Endothelial cell of umbilical vein (primary cell): ENCODE data around the gene RALGPS1. TPM values are rescaled to one million over a fixed set of nuclear protein-coding genes. Genes with fewer than 3 reads are reported as not detected.

Source experiments
- BruUV-seq: library from RNA; stranded (reverse); fragments of 400-500 nt; replicated peaks from 2 replicates; lab custom pipeline; 2021; lab: Mats Ljungman, UMichigan
- CTCF ChIA-PET: fragments of 300-600, 350-600 bp; sonication (Branson Sonifier 250); formaldehyde crosslinking; loops from one replicate; lab custom pipeline; 2021; ENCODE audit warnings: antibody characterized with exemption, inconsistent platforms; lab: Charles Lee
- POLR2A ChIA-PET: fragments of 300-600, 350-600 bp; sonication (Branson Sonifier 250); formaldehyde crosslinking; loops from one replicate; lab custom pipeline; 2021; ENCODE audit warnings: antibody characterized with exemption, inconsistent platforms; lab: Charles Lee
- DNase-seq: peaks from one replicate; pipeline ENCODE4 v3.0.0-alpha.2; 2011; ENCODE audit warnings: low read depth, low spot score
- FAIRE-seq: peaks from 2 replicates; lab custom pipeline; 2011; peaks lifted over from hg19 to GRCh38; lab: Jason Lieb, UNC
- H2AFZ ChIP-seq: 2 replicates; pipeline ENCODE4 v1.6.0; 2012; ENCODE audit warnings: low read depth, low read length, control low read depth, inconsistent platforms
- H3K27ac ChIP-seq: 2 replicates; pipeline ENCODE4 v1.5.1; 2011; ENCODE audit warnings: low read depth, mild to moderate bottlenecking, control low read depth, low read length, moderate library complexity; ENCODE audit not compliant: insufficient read depth
- H3K27me3 ChIP-seq, 2 experiments: 2 replicates each; pipeline versions ENCODE4 v1.6.0 to v1.6.1; 2011; ENCODE audit warnings: low read length in 2 of 2, mixed read lengths in 1 of 2; ENCODE audit not compliant: control insufficient read depth in 2 of 2, insufficient read depth in 2 of 2
- H3K36me3 ChIP-seq, 2 experiments: 2 replicates in 1 of 2; 3 replicates in 1 of 2; pipeline ENCODE4 v1.5.1; 2011; ENCODE audit warnings: low read length in 2 of 2, mild to moderate bottlenecking in 1 of 2, moderate library complexity in 1 of 2; ENCODE audit not compliant: control insufficient read depth in 2 of 2, insufficient read depth in 2 of 2; ENCODE audit errors: extremely low read depth in 1 of 2
- H3K4me1 ChIP-seq: 3 replicates; pipeline ENCODE4 v1.5.1; 2011; ENCODE audit warnings: mild to moderate bottlenecking, low read length; ENCODE audit not compliant: control insufficient read depth, insufficient read depth; ENCODE audit errors: extremely low read depth
- H3K4me2 ChIP-seq: 2 replicates; pipeline ENCODE4 v1.6.1; 2011; ENCODE audit warnings: low read length, control low read depth, mixed read lengths; ENCODE audit not compliant: insufficient read depth
- H3K4me3 ChIP-seq, 3 experiments: fragments of 200-600 bp in 1 of 3; sonication (generic), shearing (Covaris generic) in 1 of 3; replicated peaks in 1 of 3; 2 replicates each; pipeline ENCODE4 v1.5.1; 2011 to 2016; ENCODE audit warnings: control low read depth in 3 of 3, low read length in 3 of 3, mild to moderate bottlenecking in 2 of 3, inconsistent platforms in 1 of 3, low read depth in 1 of 3, moderate library complexity in 1 of 3; ENCODE audit not compliant: insufficient read depth in 1 of 3
- H3K79me2 ChIP-seq: 2 replicates; pipeline ENCODE4 v1.6.0; 2012; ENCODE audit warnings: low read length, inconsistent platforms; ENCODE audit not compliant: control insufficient read depth, insufficient read depth
- H3K9ac ChIP-seq: replicated peaks from 2 replicates; pipeline ENCODE3; 2011; ENCODE audit warnings: low read length, control low read depth; ENCODE audit not compliant: insufficient read depth; ENCODE audit errors: extremely low read depth
- H3K9me1 ChIP-seq: replicated peaks from 3 replicates; pipeline ENCODE4 v1.6.0; 2011; ENCODE audit warnings: mild to moderate bottlenecking, low read length; ENCODE audit not compliant: control insufficient read depth, insufficient read depth; ENCODE audit errors: extremely low read depth
- H3K9me3 ChIP-seq: replicated peaks from 2 replicates; pipeline ENCODE4 v1.5.1; 2012; ENCODE audit warnings: low read length, inconsistent platforms; ENCODE audit not compliant: control insufficient read depth, insufficient read depth
- H4K20me1 ChIP-seq: replicated peaks from 2 replicates; pipeline ENCODE3; 2011; ENCODE audit warnings: mild to moderate bottlenecking, low read length; ENCODE audit not compliant: control insufficient read depth, insufficient read depth; ENCODE audit errors: extremely low read depth
- EZH2 ChIP-seq: IDR thresholded peaks from 2 replicates; pipeline ENCODE4 v1.6.1; 2012; ENCODE audit warnings: borderline replicate concordance, low read depth, mild to moderate bottlenecking, moderate library complexity, low read length, inconsistent platforms; ENCODE audit not compliant: severe bottlenecking
- FOS ChIP-seq: IDR thresholded peaks from 2 replicates; pipeline ENCODE4 v1.6.1; 2011; ENCODE audit warnings: mild to moderate bottlenecking, low read length, moderate library complexity, borderline replicate concordance; ENCODE audit not compliant: insufficient read depth
- GATA2 ChIP-seq: IDR thresholded peaks from 2 replicates; pipeline ENCODE4 v1.7.0; 2011; ENCODE audit warnings: low read depth, mild to moderate bottlenecking, moderate library complexity, mixed read lengths, low read length; ENCODE audit not compliant: insufficient read length, insufficient read depth
- JUN ChIP-seq: IDR thresholded peaks from 2 replicates; pipeline ENCODE4 v1.6.1; 2011; ENCODE audit warnings: borderline replicate concordance, low read depth; ENCODE audit not compliant: insufficient read length, insufficient read depth
- MYC ChIP-seq: IDR thresholded peaks from one replicate; pipeline ENCODE4 v1.6.1; 2011; ENCODE audit warnings: mild to moderate bottlenecking, low read depth, low read length
- POLR2A ChIP-seq: IDR thresholded peaks from 2 replicates; pipeline ENCODE4 v1.6.1; 2012; ENCODE audit warnings: low read depth, mild to moderate bottlenecking, control low read depth, low read length
- POLR2AphosphoS5 ChIP-seq: IDR thresholded peaks from 2 replicates; pipeline ENCODE4 v1.6.1; 2012; ENCODE audit warnings: low read depth, mild to moderate bottlenecking, control low read depth, low read length, moderate library complexity; ENCODE audit not compliant: insufficient read depth
- dilution Hi-C: fragments of 300-500 bp; cut with MboI; formaldehyde crosslinking; loops from one replicate; pipeline ENCODE4 v1.15.0; 2019; ENCODE audit warnings: low sequenced_read_pairs; ENCODE audit not compliant: extremely low pct_ligation_motif_present
- intact Hi-C: fragments of 100-400 bp; cut with micrococcal nuclease; formaldehyde crosslinking; loops from one replicate; pipeline ENCODE4 v1.10.0; 2022
- polyA plus RNA-seq, 4 experiments: library from polyadenylated mRNA; depleted of rRNA in 3 of 4; stranded (reverse) in 3 of 4; unstranded in 1 of 4; fragments of >200 nt; gene quantifications; 2 replicates each; pipeline versions ENCODE4 v1.2.1 to v1.2.3, GENCODE V29; 2011 to 2012; ENCODE audit warnings: missing spikeins in 1 of 4
- total RNA-seq: library from RNA; stranded (reverse); gene quantifications from 2 replicates; pipeline ENCODE4 v1.2.3, GENCODE V29; 2021
- TF ChIP-seq, protein P1 (sequence below), 2 donors: IDR thresholded peaks; 1 replicate in 1 of 2; 2 replicates in 1 of 2; pipeline ENCODE4 v1.5.1; 2011; ENCODE audit warnings: low read length in 2 of 2, mild to moderate bottlenecking in 2 of 2, moderate library complexity in 2 of 2, control low read depth in 1 of 2, inconsistent platforms in 1 of 2, low read depth in 1 of 2; ENCODE audit not compliant: insufficient read depth in 1 of 2; ENCODE audit errors: extremely low read depth in 1 of 2
- TF ChIP-seq, protein P2 (sequence below): IDR thresholded peaks from 2 replicates; pipeline ENCODE4 v1.6.1; 2011; ENCODE audit not compliant: insufficient read depth, insufficient read length

The RALGPS1 gene
- total and polyA plus RNA-seq, 2 donors (not counting 3 experiments of a cell fraction or from before 2014, with no cell fraction given) = 3.8 to 5.5 TPM

DNA sequence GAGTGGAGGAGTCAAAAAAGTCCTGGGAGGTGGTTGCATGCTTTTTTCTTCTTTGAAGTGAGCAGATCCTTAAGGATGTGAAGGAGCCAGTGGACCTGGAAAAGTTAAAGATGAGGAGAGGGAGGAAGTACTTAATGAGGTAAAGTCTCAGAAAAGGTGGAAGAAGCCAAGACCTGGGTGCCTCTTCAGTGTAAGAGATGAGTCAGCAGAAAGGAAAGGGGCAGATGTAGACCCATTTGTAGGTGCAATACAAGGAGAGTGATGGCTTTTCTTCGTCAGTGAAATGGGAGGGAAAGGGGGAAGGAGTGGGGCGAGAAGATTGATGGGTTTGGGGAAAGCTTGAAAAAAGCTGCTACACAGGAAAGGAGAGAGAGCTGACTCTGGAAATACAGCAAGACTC is 124.9 kb downstream of the RALGPS1 start:
- BruUV-seq = no TSS peak
- no peak overlapping the region for H3K9ac ChIP-seq
- H3K4me1 ChIP-seq = no peaks in the 10 kb centered on the region
- dilution Hi-C loops = no loop called here
- ChIA-PET CTCF (no interaction called here), POLR2A (interaction anchor here (0.8 kb wide), 1 partner anchor 206 kb away, joined by 3 read pairs; no protein-coding TSS in a partner anchor)
- H3K9me1 ChIP-seq = no peaks in the 10 kb centered on the region
- H3K27ac ChIP-seq = no peak overlapping the region
- H3K4me3 ChIP-seq = no peak overlapping the region
- no peak overlapping the region for H2AFZ ChIP-seq
- TF ChIP-seq FOS (no peak), GATA2 (no peak), POLR2A (no peak), EZH2 (no peak), POLR2AphosphoS5 (no peak), MYC (no peak), JUN (no peak)
- TF ChIP-seq, protein P1, sequence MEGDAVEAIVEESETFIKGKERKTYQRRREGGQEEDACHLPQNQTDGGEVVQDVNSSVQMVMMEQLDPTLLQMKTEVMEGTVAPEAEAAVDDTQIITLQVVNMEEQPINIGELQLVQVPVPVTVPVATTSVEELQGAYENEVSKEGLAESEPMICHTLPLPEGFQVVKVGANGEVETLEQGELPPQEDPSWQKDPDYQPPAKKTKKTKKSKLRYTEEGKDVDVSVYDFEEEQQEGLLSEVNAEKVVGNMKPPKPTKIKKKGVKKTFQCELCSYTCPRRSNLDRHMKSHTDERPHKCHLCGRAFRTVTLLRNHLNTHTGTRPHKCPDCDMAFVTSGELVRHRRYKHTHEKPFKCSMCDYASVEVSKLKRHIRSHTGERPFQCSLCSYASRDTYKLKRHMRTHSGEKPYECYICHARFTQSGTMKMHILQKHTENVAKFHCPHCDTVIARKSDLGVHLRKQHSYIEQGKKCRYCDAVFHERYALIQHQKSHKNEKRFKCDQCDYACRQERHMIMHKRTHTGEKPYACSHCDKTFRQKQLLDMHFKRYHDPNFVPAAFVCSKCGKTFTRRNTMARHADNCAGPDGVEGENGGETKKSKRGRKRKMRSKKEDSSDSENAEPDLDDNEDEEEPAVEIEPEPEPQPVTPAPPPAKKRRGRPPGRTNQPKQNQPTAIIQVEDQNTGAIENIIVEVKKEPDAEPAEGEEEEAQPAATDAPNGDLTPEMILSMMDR (IDR thresholded peaks at IDR 0.05; ENCODE audit: extremely low read depth in 1 of 2, insufficient read depth in 1 of 2, low read depth in 1 of 2, low read length in 2 of 2) = no peak
- TF ChIP-seq, protein P2, sequence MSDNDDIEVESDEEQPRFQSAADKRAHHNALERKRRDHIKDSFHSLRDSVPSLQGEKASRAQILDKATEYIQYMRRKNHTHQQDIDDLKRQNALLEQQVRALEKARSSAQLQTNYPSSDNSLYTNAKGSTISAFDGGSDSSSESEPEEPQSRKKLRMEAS = no peak
- H3K36me3 ChIP-seq = no peaks in the 10 kb centered on the region
- no peaks in the 10 kb centered on the region for H3K9me3 ChIP-seq
- FAIRE-seq (no peak), DNase-seq (no peak)
- intact Hi-C loops = no loop called here
- H3K4me2 ChIP-seq = no peak overlapping the region
- H3K27me3 ChIP-seq = no peaks in the 10 kb centered on the region
- no peaks in the 10 kb centered on the region for H4K20me1 ChIP-seq
- no peaks in the 10 kb centered on the region for H3K79me2 ChIP-seq
